Adrenal gland (tissue), 5 donors: ENCODE measurements around the gene TCERG1L.

Experiments used
- POLR2A ChIP-seq, 2 donors: fragments of 450-650 bp; IDR thresholded peaks; one replicate each; pipeline ENCODE4 v1.6.1; 2017; ENCODE audit warnings: antibody characterized with exemption in 2 of 2, mild to moderate bottlenecking in 2 of 2, moderate library complexity in 1 of 2
- TF ChIP-seq, protein P1 (sequence below), 6 experiments: fragments of 450-650 bp in 4 of 6; fragments of 200-600 bp in 2 of 6; sonication (generic) in 1 of 6; IDR thresholded peaks; 1 replicate in 5 of 6; 2 replicates in 1 of 6; pipeline versions ENCODE4 v1.5.1 to v1.8.0; 2016 to 2021; ENCODE audit warnings: antibody characterized with exemption in 6 of 6, mild to moderate bottlenecking in 2 of 6, moderate library complexity in 1 of 6
- donor health status: DM: no; HTN: no; CAD: no.

DNA sequence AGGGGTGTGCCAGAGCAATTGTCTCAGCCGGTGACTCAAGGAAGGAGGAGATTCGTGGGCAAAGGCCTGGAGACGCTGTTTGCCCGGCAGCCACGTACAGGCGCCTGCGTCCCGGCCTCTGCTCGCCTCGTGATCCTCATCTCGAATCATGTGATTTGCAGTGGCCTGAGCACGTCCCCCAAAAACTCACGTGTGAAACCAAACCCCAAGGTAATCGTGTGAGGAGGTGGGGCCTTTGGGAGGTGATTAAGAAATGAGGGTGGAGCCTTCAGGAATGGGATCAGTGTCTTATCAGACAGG is 226.8 kb downstream of the TCERG1L start:
- TF ChIP-seq POLR2A (IDR thresholded peaks at IDR 0.05): no peak
- TF ChIP-seq, protein P1, sequence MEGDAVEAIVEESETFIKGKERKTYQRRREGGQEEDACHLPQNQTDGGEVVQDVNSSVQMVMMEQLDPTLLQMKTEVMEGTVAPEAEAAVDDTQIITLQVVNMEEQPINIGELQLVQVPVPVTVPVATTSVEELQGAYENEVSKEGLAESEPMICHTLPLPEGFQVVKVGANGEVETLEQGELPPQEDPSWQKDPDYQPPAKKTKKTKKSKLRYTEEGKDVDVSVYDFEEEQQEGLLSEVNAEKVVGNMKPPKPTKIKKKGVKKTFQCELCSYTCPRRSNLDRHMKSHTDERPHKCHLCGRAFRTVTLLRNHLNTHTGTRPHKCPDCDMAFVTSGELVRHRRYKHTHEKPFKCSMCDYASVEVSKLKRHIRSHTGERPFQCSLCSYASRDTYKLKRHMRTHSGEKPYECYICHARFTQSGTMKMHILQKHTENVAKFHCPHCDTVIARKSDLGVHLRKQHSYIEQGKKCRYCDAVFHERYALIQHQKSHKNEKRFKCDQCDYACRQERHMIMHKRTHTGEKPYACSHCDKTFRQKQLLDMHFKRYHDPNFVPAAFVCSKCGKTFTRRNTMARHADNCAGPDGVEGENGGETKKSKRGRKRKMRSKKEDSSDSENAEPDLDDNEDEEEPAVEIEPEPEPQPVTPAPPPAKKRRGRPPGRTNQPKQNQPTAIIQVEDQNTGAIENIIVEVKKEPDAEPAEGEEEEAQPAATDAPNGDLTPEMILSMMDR (IDR thresholded peaks at IDR 0.05): no peak
